Panc1 (cell line): Measurements from ENCODE around the gene REXO5.

Source experiments
- POLR2AphosphoS5 ChIP-seq: IDR thresholded peaks from 2 replicates; pipeline ENCODE4 v1.6.1; 2012; ENCODE audit warnings: mild to moderate bottlenecking, low read depth, low read length, moderate library complexity
- TF ChIP-seq, protein P1 (sequence below): fragments of 450-650 bp; IDR thresholded peaks from 2 replicates; pipeline ENCODE4 v1.5.1; 2017; ENCODE audit warnings: mild to moderate bottlenecking
- TF ChIP-seq, protein P2 (sequence below), 2 experiments: IDR thresholded peaks; 2 replicates each; pipeline ENCODE4 v1.6.1; 2011 to 2012; ENCODE audit warnings: low read depth in 2 of 2, control low read depth in 1 of 2, low read length in 1 of 2, mild to moderate bottlenecking in 1 of 2, moderate library complexity in 1 of 2; ENCODE audit not compliant: insufficient read depth in 1 of 2

DNA sequence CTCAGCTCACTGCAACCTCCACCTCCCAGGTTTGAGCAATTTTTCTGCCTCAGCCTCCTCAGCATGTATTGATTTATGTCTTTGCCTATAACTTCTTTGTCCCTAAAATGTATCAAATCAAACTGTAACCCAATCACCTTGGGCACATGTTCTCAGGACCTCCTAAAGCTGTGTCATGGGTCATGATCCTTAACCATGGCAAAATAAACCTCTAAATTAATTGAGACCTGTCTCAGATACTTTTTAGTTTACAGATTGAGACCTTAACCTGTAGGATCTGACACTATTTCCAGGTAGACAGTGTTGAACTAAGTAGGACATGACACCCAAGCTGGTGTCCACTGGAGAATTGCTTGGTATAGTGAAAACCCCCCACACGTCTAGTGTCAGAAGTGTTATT, 45.2 kb upstream of the REXO5 start:
- TF ChIP-seq, protein P1, sequence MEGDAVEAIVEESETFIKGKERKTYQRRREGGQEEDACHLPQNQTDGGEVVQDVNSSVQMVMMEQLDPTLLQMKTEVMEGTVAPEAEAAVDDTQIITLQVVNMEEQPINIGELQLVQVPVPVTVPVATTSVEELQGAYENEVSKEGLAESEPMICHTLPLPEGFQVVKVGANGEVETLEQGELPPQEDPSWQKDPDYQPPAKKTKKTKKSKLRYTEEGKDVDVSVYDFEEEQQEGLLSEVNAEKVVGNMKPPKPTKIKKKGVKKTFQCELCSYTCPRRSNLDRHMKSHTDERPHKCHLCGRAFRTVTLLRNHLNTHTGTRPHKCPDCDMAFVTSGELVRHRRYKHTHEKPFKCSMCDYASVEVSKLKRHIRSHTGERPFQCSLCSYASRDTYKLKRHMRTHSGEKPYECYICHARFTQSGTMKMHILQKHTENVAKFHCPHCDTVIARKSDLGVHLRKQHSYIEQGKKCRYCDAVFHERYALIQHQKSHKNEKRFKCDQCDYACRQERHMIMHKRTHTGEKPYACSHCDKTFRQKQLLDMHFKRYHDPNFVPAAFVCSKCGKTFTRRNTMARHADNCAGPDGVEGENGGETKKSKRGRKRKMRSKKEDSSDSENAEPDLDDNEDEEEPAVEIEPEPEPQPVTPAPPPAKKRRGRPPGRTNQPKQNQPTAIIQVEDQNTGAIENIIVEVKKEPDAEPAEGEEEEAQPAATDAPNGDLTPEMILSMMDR: no peak
- TF ChIP-seq POLR2AphosphoS5: no peak
- TF ChIP-seq, protein P2, sequence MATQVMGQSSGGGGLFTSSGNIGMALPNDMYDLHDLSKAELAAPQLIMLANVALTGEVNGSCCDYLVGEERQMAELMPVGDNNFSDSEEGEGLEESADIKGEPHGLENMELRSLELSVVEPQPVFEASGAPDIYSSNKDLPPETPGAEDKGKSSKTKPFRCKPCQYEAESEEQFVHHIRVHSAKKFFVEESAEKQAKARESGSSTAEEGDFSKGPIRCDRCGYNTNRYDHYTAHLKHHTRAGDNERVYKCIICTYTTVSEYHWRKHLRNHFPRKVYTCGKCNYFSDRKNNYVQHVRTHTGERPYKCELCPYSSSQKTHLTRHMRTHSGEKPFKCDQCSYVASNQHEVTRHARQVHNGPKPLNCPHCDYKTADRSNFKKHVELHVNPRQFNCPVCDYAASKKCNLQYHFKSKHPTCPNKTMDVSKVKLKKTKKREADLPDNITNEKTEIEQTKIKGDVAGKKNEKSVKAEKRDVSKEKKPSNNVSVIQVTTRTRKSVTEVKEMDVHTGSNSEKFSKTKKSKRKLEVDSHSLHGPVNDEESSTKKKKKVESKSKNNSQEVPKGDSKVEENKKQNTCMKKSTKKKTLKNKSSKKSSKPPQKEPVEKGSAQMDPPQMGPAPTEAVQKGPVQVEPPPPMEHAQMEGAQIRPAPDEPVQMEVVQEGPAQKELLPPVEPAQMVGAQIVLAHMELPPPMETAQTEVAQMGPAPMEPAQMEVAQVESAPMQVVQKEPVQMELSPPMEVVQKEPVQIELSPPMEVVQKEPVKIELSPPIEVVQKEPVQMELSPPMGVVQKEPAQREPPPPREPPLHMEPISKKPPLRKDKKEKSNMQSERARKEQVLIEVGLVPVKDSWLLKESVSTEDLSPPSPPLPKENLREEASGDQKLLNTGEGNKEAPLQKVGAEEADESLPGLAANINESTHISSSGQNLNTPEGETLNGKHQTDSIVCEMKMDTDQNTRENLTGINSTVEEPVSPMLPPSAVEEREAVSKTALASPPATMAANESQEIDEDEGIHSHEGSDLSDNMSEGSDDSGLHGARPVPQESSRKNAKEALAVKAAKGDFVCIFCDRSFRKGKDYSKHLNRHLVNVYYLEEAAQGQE (IDR thresholded peaks at IDR 0.05; ENCODE audit: insufficient read depth in 1 of 2, low read depth in 2 of 2, low read length in 1 of 2): no peak
